HL-60 (cell line): ENCODE results near the gene PIK3C2B.

Source experiments
- CTCF ChIP-seq: IDR thresholded peaks from one replicate; pipeline ENCODE4 v1.5.1; 2011; ENCODE audit warnings: low read length, control low read depth, inconsistent platforms; ENCODE audit not compliant: insufficient read depth
- POLR2AphosphoS5 ChIP-seq: IDR thresholded peaks from 2 replicates; pipeline ENCODE4 v1.6.1; 2012; ENCODE audit warnings: low read depth

GRCh38 chr1:204503122-204503912 is 8.7 kb upstream of the PIK3C2B start:
- TF ChIP-seq POLR2AphosphoS5 (no peak), CTCF (peak; percentile 56)
